A673 (cell line): ENCODE results near the gene DEUP1. TPM values are rescaled to one million over a fixed set of nuclear protein-coding genes. Genes with fewer than 3 reads are reported as not detected.

ENCODE experiments used
- BruUV-seq: library from RNA; stranded (reverse); fragments of 400-500 nt; replicated peaks from 2 replicates; lab custom pipeline; 2021; lab: Mats Ljungman, UMichigan
- CTCF ChIA-PET: fragments of 300-600 bp; sonication (Branson Sonifier 250); formaldehyde crosslinking; loops from one replicate; lab custom pipeline; 2022; ENCODE audit warnings: antibody characterized with exemption; lab: Charles Lee
- POLR2A ChIA-PET: fragments of 300-600 bp; sonication (Branson Sonifier 250); formaldehyde crosslinking; loops from one replicate; lab custom pipeline; 2022; ENCODE audit warnings: antibody characterized with exemption; ENCODE audit not compliant: low non-redundant PET; lab: Charles Lee
- DNase-seq: peaks from one replicate; pipeline ENCODE4 v3.0.0-alpha.2; 2015; ENCODE audit warnings: low spot score
- H3K27ac ChIP-seq: fragments of 200-600 bp; sonication (generic); 2 replicates; pipeline ENCODE4 v1.5.1; 2016; ENCODE audit warnings: mixed run types, low read depth, mild to moderate bottlenecking, mixed read lengths, antibody characterized with exemption, low read length; ENCODE audit not compliant: poor library complexity, severe bottlenecking
- H3K27me3 ChIP-seq: fragments of 200-600 bp; sonication (generic); replicated peaks from 2 replicates; pipeline ENCODE4 v1.6.1; 2017; ENCODE audit warnings: mixed run types, low read depth, mild to moderate bottlenecking, mixed read lengths, antibody characterized with exemption, low read length; ENCODE audit not compliant: insufficient read depth, poor library complexity
- H3K36me3 ChIP-seq: fragments of 200-600 bp; sonication (generic); 2 replicates; pipeline ENCODE4 v1.6.1; 2016; ENCODE audit warnings: mixed run types, mild to moderate bottlenecking, mixed read lengths, antibody characterized with exemption, low read length; ENCODE audit not compliant: insufficient read depth, poor library complexity, severe bottlenecking
- H3K4me1 ChIP-seq: fragments of 200-600 bp; sonication (generic); 2 replicates; pipeline ENCODE4 v1.6.1; 2017; ENCODE audit warnings: mixed run types, mild to moderate bottlenecking, mixed read lengths, antibody characterized with exemption, low read length; ENCODE audit not compliant: insufficient read depth, poor library complexity, severe bottlenecking
- H3K4me3 ChIP-seq: fragments of 200-600 bp; sonication (generic); 2 replicates; pipeline ENCODE4 v1.5.1; 2016; ENCODE audit warnings: low read depth, mixed run types, mild to moderate bottlenecking, mixed read lengths, low read length; ENCODE audit not compliant: poor library complexity, severe bottlenecking
- H3K9me3 ChIP-seq: fragments of 200-600 bp; sonication (generic); 2 replicates; pipeline ENCODE4 v1.6.1; 2016; ENCODE audit warnings: mixed run types, low read depth, mild to moderate bottlenecking, mixed read lengths, antibody characterized with exemption, low read length; ENCODE audit not compliant: poor library complexity, severe bottlenecking
- CTCF ChIP-seq: fragments of 300-800, 200-600 bp; sonication (generic); conservative IDR thresholded peaks from 2 replicates; pipeline ENCODE4 v1.5.1; 2017; ENCODE audit warnings: low read depth, mild to moderate bottlenecking, antibody characterized with exemption, low read length, moderate library complexity, mixed read lengths
- EZH2 ChIP-seq: fragments of 200-600 bp; sonication (generic); IDR thresholded peaks from 2 replicates; pipeline ENCODE4 v1.6.1; 2017; ENCODE audit warnings: borderline replicate concordance, low read depth, mild to moderate bottlenecking, mixed read lengths, antibody characterized with exemption, low read length; ENCODE audit not compliant: poor library complexity, severe bottlenecking
- intact Hi-C: fragments of 100-400 bp; cut with micrococcal nuclease; formaldehyde crosslinking; loops from one replicate; pipeline ENCODE4 v1.10.0; 2022; ENCODE audit not compliant: unreplicated experiment
- total RNA-seq: library from RNA; stranded (reverse); gene quantifications from 2 replicates; pipeline ENCODE4 v1.2.3, GENCODE V29; 2021

The DEUP1 gene
- total RNA-seq, 1 experiment from 2014 or later: not detected

GRCh38 chr11:93370260-93370659, 39.7 kb downstream of the DEUP1 start:
- BruUV-seq: no TSS peak
- no peak for DNase-seq
- no peak overlapping the region for H3K27ac ChIP-seq
- TF ChIP-seq EZH2: no peak
- TF ChIP-seq CTCF: no peak
- H3K36me3 ChIP-seq: no peaks in the 10 kb centered on the region
- H3K27me3 ChIP-seq: no peaks in the 10 kb centered on the region
- ChIA-PET POLR2A (no interaction called here), CTCF (no interaction called here)
- H3K4me3 ChIP-seq: no peak overlapping the region
- H3K9me3 ChIP-seq: no peaks in the 10 kb centered on the region
- H3K4me1 ChIP-seq: no peaks in the 10 kb centered on the region
- intact Hi-C loops: no loop called here

- ChIA-PET CTCF (no interaction called here), POLR2A (no interaction called here)
- TF ChIP-seq CTCF (no peak), EZH2 (no peak)
- Histone ChIP-seq H3K4me3 (no peak overlapping the region), H3K27ac (no peak overlapping the region), H3K27me3 (peaks cover 12% of the 10 kb centered on the region), H3K9me3 (no peaks in the 10 kb centered on the region), H3K4me1 (no peaks in the 10 kb centered on the region), H3K36me3 (no peaks in the 10 kb centered on the region)
- intact Hi-C loops: no loop called here
- no peak for DNase-seq
- no TSS peak for BruUV-seq
Measured at GRCh38 chr11:93389737-93390136, 59.2 kb downstream of the DEUP1 start.

GRCh38 chr11:93392867-93393266, 62.3 kb downstream of the DEUP1 start:
- H3K36me3 ChIP-seq: no peaks in the 10 kb centered on the region
- no peak overlapping the region for H3K27ac ChIP-seq
- no peaks in the 10 kb centered on the region for H3K4me1 ChIP-seq
- intact Hi-C loops: no loop called here
- no TSS peak for BruUV-seq
- H3K27me3 ChIP-seq: peaks cover 7% of the 10 kb centered on the region
- POLR2A ChIA-PET: no interaction called here
- no peak overlapping the region for H3K4me3 ChIP-seq
- H3K9me3 ChIP-seq: no peaks in the 10 kb centered on the region
- DNase-seq: no peak
- TF ChIP-seq CTCF (no peak), EZH2 (no peak)
- CTCF ChIA-PET: no interaction called here
